HG02970 (cell line): ENCODE data around the gene VWA7.

ENCODE experiments used
- ATAC-seq: cut with Tn5 transposase; IDR thresholded peaks from one replicate; pipeline ENCODE4 v1.9.1; 2021; ENCODE audit warnings: mild to moderate bottlenecking, moderate library complexity, moderate number of reproducible peaks; ENCODE audit not compliant: unreplicated experiment, low FRiP score

The VWA7 gene

DNA sequence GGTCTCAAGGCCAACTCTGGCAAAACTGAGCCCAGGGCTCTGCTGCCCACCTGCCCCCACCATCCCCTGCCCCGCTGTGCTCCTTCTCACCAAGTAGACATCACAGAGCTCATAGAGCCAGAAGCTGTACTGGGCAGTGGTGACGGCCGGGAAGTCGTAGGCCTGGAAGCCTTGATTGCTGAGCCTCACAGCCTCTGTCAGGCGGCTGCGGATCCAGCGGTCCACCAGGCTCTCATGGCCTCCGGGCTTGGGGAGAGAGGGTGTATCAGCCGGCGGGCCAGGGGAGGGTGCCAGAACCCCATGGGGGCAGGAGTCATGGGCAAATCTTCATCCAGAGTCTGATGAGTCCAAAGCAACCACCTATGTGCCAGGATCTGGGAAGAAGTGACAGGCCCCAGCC lies 2.8 kb upstream of the VWA7 start:
- no peak for ATAC-seq

DNA sequence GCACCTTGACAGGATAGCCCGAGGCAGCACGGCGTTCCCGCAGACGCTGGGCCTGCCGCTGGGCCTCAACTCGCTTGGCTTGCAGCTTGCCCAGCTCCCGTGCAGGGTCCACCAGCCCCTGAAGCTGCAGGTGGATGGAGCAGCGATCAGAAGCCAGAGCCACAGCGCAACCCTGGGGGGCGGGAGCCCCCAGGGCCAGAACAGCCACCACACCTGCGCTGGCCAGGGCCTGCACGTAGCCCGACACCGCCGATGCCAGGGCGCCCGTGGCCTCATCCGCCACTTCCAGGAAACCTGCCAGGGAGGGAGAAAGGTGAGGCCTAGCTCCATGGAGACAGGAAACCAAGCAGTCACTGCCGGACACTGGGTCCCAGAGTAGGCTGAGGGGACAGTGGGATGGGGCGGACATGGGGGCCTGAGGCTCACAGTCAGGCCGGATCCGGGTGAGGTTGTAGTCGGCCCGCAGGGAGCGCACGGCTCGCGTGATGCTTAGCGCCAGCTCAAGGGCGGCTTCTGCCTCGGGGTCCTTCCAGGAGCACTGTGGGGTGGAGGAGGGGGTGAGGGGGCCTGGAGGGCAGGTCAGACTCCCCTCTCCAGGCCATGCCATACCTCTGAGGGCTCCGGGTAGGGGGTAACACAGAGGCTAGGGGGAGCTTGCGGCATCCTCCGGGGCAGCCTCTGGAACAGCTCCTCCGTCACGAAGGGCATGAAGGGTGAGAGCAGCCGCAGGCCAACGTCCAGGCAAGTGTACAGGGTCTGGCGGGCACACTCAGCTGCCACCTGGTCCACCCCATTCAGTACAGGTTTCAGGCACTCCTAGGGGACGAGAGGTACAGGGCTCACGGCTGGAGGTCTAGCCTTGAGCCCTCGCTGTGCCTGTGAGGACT lies 2.1 kb upstream of the VWA7 start:
- ATAC-seq, result no peak

DNA sequence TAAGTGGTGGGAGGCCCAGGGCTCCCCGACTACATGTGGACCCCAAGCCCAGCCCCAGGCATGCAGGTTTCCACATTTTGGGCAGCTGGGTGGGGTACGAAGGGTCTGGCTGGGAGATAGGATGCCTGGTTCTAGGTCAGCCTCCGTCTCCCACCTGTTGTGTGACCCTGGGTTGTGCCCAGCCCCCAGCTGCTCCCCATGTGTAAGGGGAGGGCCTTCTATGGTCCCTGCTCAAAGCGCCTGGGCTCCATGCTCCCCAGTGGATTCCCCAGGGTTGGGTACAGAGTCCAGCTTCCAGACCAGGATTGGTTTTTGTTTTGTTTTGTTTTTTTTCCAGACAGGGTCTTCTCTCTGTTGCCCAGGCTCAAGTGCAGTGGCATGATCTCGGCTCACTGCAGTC lies 1.1 kb upstream of the VWA7 start:
- no peak for ATAC-seq

DNA sequence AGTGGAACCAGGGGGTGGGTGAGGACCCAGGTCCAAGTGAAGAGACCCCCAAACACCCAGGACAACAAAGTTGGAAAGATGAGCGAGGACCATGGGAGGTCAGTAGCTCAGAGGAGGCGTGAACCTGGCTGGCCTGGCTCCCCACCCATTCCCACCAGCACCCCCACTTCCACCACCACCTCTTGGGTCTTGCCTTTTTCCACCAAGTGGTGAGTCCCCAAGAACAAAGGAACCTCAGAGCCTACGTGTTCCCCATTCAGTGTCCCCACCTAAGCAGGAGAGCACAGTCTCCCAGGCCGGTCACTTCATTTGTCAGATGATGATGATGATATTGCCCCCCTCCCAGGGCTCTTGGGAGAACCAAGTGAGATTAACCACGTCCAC lies 531 bp upstream of the VWA7 start:
- ATAC-seq, result no peak

DNA sequence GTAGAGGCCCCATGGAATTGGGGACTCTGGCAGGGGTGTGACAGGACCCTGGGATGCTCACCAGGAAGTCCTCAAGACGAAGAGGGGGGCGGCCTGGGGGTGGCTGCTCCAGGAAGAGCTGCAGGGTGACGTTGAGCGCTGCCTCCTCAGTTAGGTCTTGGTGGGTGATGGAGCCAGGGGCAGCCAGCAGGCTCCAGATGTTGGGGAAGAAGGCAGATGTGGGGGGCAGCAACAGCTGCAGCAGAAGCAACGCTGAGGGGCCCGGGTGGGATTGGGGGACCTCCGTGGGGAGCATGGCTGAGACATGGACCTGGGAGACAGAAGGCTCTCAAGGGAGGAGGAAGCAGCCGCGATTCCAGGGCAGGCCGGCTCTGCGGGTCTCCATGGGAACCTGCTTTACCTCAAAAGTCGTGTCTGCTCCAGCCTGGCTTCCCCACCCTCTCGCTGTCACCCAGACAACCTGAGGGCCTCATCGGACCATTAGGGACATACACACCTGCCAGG lies 591 bp downstream of the VWA7 start:
- no peak for ATAC-seq

DNA sequence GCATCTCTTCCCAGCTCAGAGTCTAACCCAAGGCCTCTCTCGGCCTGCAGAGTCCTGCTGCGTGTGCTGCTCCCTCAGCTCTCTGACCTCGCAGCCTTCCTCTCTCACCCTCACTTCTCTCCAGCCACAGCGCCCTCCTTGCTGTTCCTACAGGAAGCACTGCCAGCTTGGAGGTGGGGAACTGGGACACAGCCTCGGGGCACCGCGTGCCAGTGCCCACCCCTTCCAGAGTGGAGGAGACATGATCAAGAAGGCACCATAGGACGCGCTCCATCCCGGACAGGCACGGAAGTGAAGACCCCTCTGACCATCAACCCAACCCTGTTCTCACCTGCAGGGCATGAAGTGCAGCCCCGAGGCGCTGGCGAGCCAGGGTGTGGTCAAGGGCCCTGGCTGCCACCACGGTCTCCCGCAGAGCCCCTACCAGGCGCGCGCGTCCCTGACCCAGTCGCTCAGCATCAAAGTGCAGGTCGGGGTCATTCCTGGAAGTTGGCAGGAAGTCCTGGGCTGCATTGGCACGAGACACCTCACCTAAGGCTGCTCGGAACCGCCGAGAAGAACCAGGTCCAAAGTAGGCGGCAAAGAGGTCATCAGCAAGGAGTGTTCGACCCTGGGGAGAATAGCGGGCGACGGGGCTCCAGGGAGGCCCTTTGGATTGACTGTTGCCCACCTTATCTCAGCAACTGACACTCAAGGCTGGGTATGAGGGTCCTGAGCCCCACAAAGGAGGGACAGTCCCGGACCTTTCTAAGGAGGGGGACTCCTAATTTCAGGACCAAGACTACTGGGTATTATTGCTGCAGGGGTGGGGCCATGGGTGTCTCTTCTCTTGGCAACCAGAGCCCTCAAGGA lies 1.3 kb downstream of the VWA7 start:
- ATAC-seq, result no peak

DNA sequence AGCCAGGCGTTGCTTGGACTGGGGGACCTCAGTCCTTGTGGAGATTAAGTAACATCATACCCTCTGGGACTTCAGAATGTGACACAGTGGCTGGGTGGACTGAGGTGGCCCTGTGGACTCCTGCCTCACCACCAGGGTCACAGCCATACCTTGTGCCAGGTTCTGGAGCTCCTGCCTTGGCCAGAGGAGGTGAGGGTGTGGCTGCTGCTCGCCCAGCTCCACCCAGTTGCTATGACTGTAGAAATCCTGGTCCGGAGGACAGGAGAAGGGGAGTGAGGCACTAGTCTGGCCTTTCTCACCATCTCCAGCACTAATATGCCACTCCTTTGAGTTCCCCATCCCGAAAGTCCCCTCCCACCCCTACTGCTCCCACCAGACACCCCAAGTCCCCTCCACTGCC lies 1.9 kb downstream of the VWA7 start:
- ATAC-seq, result no peak

DNA sequence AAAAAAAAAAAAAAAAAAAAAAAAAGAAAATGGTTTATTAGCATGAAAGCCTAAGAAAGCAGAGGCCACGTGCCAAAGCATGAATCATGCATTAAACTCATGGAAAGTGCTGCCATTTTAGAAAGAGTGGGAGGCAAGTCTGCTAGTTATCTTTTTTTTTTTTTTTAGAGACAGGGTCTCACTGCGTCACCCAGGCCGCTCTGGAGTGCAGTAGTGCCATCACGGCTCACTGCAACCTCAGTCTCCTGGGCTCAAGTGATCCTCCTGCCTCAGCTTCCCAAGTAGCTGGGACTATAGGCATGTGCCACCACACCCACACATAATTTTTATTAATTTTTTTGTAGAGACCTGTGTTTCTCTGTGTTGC lies 5.2 kb downstream of the VWA7 start:
- ATAC-seq, result no peak

DNA sequence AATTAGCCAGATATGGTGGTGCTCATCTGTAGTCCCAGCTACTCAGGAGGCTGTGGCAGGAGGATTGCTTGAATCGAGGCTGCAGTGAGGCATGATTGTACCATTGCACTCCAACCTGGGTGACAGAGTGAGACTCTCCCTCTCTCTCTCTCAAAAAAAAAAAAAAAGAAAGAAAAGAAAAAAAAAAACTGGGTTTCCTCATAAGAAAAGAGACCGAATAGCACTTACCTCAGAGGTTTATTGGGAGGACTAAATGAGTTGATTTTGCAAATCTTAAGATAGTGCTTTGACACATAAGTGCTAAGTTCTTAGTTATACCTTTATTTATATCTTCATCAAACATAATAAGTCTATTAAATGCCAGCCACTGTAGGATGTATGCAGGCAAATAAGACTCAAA lies 6.3 kb downstream of the VWA7 start:
- no peak for ATAC-seq

DNA sequence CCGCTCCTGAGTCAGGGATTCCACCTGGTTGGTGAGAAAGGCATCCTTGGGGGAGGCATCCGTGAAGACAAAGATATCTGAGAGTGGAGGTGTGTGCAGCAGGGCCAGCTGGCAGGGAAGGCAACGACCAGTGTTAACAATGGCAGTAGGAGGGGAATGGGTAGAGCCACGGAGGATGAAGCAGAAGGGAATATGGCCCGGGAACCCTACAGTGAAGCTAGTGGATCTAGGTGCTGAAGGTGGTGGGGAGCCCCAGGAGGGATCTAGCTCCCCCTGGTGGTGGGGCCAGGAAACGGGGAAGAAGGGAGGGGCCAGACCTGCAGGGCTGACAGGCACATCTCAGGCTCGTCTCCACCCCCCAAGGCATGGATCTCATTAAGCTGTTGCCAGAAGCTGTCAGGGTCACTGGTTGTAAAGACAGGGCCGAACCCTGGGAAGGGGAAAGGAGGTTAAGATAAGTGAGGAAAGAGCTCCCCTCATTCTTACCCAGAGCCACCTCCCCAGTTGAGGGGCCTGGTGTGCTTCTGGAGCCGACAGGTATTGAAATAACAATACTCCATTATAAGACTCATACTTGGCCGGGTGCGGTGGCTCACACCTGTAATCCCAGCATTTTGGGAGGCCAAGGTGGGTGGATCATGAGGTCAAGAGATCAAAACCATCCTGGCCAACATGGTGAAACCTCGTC lies 7.3 kb downstream of the VWA7 start:
- ATAC-seq, result no peak

DNA sequence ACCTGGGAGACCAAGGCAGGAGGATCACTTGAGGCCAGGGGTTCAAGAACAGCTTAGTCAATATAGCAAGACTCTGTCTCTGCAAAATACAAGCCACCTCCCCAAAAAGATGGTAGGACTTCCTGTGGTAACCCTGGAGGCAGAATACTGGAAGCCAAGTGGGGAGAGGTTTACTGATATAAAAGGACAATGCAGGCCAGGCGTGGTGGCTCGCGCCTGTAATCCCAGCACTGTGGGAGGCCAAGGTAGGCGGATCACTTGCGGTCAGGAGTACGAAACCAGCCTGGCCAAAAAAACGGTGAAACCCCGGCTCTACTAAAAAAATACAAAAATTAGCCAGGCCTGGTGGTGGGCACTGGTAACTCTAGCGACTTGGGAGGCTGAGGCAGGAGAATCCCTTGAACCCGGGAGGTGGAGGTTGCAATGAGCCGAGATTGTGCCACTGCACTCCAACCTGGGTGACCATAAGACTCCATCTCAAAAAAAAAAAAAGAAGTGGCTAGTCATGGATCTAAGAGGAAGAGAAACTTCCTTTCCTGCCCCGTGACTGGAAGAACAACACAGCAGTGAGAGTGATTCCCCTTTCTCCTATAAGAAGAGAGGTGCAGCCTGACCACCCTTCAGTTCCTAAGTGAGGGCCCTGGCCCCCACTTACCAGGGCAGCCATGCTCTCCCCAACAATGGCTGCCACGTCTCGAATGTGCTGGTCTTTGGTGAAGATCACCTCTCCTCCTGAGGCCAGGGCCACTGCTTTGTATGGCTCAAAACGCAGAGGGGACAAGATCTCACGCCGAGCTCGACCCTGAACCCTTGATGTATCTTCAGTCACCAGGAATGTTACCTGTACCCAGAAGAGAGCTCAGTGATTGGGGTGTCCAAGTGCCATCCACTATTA lies 8.5 kb downstream of the VWA7 start:
- ATAC-seq, result no peak

DNA sequence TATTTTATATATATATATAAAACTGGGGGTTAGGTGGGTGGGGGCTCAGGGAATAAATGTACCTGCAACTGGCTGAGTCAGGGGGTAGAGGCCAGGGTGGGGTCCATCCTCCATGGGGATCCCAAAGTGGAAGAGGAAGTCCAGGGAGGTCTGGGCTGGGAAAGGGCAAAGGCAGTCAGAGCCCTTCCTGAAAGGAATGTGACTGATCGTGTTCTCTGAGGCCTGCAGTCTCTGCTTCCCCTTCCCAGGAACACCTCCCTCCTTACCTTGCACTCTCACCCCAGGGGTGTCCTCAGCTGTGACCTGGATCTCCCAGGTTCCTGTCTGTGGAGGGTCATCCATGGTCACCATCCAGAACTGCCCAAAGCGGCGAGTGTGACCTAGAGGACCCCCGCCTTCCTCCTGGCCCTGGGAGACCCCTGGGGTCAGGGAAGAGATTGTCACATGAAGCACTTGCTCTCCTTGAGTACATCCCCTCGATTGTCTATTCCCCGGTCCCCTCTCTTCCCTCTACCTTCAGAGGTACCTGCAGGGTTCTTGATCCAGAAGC lies 10.0 kb downstream of the VWA7 start:
- ATAC-seq, result no peak

DNA sequence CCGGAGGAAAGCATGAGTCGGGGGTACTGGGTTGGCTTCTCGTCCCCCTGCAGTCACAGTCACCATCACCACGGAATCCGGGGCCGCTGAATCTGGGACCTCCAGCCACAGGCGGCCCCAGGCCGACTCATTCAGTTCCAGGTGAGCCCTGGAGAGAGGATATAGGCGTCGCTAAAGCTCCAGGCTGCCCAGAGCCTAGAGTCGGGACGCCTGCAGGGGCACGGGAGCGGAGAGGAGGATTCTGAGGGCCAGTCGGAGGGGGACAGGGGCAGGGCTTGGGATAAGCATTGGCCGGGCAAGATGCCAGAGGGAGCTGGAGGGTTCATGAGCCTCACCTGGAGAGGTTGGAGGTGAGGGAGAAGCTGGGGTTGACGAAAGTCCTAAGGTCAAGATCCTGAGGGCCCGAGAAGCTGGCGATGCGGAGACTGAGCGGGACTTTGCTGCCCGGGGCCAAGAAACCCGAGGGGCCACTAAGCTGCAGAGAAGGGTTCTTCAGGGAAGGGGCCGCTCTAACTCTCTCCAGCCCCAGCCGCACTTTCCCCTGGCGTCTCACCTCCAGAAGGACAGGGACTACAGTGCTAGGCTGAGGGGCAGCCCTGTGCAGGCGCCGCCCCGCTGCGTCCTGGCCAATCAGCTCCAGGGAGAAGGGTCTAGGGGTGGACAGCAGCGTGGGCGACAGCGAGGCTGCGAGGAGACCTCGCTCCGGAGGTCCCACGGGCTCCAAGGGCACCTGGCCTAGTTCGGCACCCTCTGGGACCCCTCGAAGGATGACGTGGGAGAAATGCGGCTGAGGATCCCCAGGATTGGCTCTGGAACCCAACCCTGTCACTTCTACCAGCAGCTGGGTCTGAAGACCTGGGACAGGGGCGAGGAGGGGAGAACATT lies 11.0 kb downstream of the VWA7 start:
- ATAC-seq, result no peak

DNA sequence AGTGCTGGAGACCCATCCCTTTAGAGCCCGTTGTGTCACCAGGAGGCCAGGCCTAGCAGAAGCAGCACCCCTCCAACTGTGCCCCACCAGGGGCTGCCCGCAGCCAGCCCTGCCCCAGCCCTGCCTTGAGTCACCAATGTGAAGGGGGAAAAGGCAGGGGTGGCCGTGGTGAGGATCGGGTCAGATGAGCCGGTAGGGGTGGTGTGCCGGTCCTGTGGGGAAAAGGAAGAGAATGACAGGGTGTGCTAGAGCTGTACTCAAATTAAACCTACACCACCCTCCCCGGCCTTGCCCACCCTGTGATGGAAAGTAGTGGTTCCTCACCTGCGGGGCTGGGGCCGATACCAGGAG lies 11.6 kb downstream of the VWA7 start:
- no peak for ATAC-seq

DNA sequence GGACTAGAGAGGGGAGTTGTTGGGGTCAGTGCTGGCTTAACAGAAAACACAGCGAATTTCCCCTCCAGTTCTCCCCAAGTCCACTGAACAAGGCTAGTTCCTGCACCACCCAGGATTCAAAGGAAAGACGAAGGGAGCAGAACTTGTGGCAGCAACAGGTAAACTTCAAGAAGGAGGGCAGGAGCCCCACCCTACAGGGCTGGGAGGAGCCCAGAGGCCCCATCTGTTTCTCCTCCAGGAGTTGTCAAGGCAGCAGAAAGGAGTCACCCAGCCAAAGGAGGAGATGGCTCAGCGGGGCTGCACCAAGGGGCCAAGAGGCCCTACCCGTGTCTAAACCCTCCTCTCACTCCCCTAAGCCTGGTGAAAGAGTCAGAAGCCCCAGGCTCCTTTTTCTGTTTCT lies 12.9 kb downstream of the VWA7 start:
- ATAC-seq, result no peak

DNA sequence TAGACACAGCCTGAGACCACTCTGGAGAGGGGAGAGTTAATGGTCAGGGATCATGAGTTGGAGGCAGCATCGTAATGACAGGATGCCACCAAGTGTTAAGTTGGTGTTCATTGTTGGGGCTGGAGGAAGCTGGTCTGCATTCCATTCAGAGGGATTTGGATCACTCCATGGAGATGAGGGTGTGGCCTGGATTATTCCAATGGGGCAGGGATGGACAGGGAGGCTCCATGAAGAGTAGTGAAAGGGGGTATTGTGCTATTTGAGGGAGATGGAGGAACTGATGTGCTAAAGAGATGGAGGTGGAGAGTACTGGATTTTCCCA lies 13.5 kb downstream of the VWA7 start:
- no peak for ATAC-seq

DNA sequence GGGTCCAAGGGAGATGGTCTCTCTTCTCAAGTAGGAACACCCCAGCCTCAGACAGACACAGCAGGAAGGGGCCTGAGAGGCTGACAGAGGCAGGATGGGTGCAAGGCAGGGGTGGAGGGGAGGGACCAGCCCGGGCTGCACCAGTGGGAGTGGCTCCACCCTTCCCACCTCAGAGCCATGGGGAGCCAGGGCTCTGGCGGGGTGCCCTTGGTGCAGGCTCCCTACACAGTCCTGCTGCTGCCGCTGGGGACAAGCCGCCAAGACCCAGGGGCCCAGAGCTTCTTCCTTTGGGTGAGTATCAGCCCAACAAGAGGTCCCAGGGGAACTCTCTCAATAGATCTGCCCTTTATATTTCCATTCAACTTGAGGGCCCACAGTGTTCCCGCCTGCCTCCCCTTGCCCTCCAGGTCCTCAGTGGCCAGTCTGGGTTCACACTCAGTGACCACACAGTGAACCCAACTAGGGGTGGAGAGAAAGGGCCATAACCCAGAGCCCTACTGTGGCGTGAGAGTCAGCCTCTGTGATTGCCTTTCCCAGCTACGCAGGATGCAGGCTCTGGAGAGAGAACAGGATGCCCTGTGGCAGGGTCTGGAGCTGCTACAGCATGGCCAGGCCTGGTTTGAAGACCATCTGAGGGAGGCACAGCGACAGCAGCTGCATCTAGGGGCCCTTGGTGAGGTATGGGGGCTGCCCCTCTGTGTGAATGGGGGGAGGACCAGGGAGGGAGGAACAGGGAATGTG lies 14.1 kb downstream of the VWA7 start:
- ATAC-seq, result no peak

DNA sequence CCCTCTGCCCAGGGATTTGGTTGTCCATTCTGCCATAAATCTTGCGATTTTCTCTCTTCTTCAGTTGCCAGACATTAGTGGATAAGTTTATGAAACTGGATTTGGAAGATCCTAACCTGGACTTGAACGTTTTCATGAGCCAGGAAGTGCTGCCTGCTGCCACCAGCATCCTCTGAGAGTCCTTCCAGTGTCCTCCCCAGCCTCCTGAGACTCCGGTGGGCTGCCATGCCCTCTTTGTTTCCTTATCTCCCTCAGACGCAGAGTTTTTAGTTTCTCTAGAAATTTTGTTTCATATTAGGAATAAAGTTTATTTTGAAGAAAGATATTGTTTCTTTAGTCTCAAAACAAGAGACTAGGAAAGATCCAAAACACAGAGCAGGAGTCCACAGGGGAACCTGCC lies 14.8 kb downstream of the VWA7 start, which contains the start of gene SAPCD1:
Gene SAPCD1, plus strand, starts transcription at position 301 of the 400 bp plus-strand sequence. CDS start 399 bp downstream, outside the sequence.
- no peak for ATAC-seq
